ENCODE measurements around the gene PHAF1. TPM values are rescaled to one million over a fixed set of nuclear protein-coding genes. Genes with fewer than 3 reads are reported as not detected.
A peak's percentile ranks its signal among the peaks of the same experiment; 100 is the strongest.

PHAF1 gene
- total and polyA plus RNA-seq, 9 of the 15 experiments (the other 6 are each of a cell fraction or from before 2014, with no cell fraction given) = 5.1 to 25.4 (median 13.8) TPM

- TF ChIP-seq FOXK2 (conservative IDR thresholded peaks at IDR 0.05 in 1 of 2, IDR thresholded peaks at IDR 0.05 in 1 of 2; ENCODE audit: low read depth in 2 of 2) (no peak), SOX6 (IDR thresholded peaks at IDR 0.05) (0 out of 2 replicates have a peak, but pooled peaks have one; percentile 16), DMBX1 (CRISPR knock-in tag; IDR thresholded peaks at IDR 0.05; ENCODE audit: borderline replicate concordance) (0 out of 2 replicates have a peak, but pooled peaks have one; percentile 34), NCOA1 (IDR thresholded peaks at IDR 0.05; ENCODE audit: low read depth) (no peak), SAFB2 (IDR thresholded peaks at IDR 0.05; ENCODE audit: borderline replicate concordance, low read depth, low read length, severe bottlenecking) (no peak), ZNF197 (CRISPR knock-in tag; IDR thresholded peaks at IDR 0.05; ENCODE audit: low read depth) (no peak), NFE2 (IDR thresholded peaks at IDR 0.05; ENCODE audit: low read depth) (no peak), BHLHE40 (IDR thresholded peaks at IDR 0.05; ENCODE audit: low read length) (peak; percentile 39), SRF (CRISPR knock-in tag; IDR thresholded peaks at IDR 0.05) (no peak)
- TF ChIP-seq, protein P1, sequence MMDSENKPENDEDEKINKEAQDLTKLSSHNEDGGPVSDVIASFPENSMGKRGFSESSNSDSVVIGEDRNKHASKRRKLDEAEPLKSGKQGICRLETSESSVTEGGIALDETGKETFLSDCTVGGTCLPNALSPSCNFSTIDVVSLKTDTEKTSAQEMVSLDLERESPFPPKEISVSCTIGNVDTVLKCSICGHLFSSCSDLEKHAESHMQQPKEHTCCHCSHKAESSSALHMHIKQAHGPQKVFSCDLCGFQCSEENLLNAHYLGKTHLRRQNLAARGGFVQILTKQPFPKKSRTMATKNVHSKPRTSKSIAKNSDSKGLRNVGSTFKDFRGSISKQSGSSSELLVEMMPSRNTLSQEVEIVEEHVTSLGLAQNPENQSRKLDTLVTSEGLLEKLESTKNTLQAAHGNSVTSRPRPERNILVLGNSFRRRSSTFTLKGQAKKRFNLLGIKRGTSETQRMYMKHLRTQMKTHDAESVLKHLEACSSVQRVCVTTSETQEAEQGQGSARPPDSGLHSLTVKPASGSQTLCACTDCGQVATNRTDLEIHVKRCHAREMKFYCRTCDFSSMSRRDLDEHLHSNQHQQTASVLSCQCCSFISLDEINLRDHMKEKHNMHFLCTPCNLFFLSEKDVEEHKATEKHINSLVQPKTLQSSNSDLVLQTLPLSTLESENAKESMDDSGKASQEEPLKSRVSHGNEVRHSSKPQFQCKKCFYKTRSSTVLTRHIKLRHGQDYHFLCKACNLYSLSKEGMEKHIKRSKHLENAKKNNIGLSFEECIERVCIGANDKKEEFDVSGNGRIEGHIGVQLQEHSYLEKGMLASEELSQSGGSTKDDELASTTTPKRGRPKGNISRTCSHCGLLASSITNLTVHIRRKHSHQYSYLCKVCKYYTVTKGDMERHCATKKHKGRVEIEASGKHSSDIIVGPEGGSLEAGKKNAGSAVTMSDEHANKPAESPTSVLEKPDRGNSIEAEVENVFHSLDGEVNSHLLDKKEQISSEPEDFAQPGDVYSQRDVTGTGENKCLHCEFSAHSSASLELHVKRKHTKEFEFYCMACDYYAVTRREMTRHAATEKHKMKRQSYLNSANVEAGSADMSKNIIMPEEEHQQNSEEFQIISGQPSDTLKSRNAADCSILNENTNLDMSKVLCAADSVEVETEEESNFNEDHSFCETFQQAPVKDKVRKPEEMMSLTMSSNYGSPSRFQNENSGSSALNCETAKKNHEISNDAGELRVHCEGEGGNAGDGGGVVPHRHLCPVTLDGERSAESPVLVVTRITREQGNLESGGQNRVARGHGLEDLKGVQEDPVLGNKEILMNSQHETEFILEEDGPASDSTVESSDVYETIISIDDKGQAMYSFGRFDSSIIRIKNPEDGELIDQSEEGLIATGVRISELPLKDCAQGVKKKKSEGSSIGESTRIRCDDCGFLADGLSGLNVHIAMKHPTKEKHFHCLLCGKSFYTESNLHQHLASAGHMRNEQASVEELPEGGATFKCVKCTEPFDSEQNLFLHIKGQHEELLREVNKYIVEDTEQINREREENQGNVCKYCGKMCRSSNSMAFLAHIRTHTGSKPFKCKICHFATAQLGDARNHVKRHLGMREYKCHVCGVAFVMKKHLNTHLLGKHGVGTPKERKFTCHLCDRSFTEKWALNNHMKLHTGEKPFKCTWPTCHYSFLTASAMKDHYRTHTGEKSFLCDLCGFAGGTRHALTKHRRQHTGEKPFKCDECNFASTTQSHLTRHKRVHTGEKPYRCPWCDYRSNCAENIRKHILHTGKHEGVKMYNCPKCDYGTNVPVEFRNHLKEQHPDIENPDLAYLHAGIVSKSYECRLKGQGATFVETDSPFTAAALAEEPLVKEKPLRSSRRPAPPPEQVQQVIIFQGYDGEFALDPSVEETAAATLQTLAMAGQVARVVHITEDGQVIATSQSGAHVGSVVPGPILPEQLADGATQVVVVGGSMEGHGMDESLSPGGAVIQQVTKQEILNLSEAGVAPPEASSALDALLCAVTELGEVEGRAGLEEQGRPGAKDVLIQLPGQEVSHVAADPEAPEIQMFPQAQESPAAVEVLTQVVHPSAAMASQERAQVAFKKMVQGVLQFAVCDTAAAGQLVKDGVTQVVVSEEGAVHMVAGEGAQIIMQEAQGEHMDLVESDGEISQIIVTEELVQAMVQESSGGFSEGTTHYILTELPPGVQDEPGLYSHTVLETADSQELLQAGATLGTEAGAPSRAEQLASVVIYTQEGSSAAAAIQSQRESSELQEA (IDR thresholded peaks at IDR 0.05; ENCODE audit: low read depth) = no peak
- TF ChIP-seq, protein P2, sequence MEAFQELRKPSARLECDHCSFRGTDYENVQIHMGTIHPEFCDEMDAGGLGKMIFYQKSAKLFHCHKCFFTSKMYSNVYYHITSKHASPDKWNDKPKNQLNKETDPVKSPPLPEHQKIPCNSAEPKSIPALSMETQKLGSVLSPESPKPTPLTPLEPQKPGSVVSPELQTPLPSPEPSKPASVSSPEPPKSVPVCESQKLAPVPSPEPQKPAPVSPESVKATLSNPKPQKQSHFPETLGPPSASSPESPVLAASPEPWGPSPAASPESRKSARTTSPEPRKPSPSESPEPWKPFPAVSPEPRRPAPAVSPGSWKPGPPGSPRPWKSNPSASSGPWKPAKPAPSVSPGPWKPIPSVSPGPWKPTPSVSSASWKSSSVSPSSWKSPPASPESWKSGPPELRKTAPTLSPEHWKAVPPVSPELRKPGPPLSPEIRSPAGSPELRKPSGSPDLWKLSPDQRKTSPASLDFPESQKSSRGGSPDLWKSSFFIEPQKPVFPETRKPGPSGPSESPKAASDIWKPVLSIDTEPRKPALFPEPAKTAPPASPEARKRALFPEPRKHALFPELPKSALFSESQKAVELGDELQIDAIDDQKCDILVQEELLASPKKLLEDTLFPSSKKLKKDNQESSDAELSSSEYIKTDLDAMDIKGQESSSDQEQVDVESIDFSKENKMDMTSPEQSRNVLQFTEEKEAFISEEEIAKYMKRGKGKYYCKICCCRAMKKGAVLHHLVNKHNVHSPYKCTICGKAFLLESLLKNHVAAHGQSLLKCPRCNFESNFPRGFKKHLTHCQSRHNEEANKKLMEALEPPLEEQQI (IDR thresholded peaks at IDR 0.05) = no peak
- TF ChIP-seq, protein P3, sequence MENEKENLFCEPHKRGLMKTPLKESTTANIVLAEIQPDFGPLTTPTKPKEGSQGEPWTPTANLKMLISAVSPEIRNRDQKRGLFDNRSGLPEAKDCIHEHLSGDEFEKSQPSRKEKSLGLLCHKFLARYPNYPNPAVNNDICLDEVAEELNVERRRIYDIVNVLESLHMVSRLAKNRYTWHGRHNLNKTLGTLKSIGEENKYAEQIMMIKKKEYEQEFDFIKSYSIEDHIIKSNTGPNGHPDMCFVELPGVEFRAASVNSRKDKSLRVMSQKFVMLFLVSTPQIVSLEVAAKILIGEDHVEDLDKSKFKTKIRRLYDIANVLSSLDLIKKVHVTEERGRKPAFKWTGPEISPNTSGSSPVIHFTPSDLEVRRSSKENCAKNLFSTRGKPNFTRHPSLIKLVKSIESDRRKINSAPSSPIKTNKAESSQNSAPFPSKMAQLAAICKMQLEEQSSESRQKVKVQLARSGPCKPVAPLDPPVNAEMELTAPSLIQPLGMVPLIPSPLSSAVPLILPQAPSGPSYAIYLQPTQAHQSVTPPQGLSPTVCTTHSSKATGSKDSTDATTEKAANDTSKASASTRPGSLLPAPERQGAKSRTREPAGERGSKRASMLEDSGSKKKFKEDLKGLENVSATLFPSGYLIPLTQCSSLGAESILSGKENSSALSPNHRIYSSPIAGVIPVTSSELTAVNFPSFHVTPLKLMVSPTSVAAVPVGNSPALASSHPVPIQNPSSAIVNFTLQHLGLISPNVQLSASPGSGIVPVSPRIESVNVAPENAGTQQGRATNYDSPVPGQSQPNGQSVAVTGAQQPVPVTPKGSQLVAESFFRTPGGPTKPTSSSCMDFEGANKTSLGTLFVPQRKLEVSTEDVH (IDR thresholded peaks at IDR 0.05; ENCODE audit: low read depth, partially characterized antibody) = no peak
Observed at GRCh38 chr16:67109407-67110135, at the start of gene PHAF1 (continued).

Measured in K562 (cell line).